HepG2 (cell line): Measurements from ENCODE around the gene GRID1. TPM values are rescaled to one million over a fixed set of nuclear protein-coding genes. Genes with fewer than 3 reads are reported as not detected.

Experiments used
- ATAC-seq: fragments of 200-7000 bp; cut with Tn5 transposase; 3 replicates; pipeline ENCODE4 v1.9.1; 2020; ENCODE audit warnings: mild to moderate bottlenecking, moderate library complexity
- BruUV-seq: library from RNA; stranded (reverse); fragments of 400-500 nt; replicated peaks from 2 replicates; lab custom pipeline; 2021; lab: Mats Ljungman, UMichigan
- CTCF ChIA-PET: fragments of 300-600 bp; formaldehyde crosslinking; extraction: SDS; loops from one replicate; lab custom pipeline; 2021; ENCODE audit warnings: low total read pairs, inconsistent platforms, low intra/inter-chr PET ratio; lab: Yijun Ruan, JAX
- POLR2A ChIA-PET: fragments of 350-600 bp; sonication (Branson Sonifier 250); formaldehyde crosslinking; loops from one replicate; lab custom pipeline; 2020; ENCODE audit warnings: antibody characterized with exemption, inconsistent platforms; lab: Yijun Ruan, JAX
- DNase-seq: peaks from one replicate; pipeline ENCODE4 v3.0.0-alpha.2; 2015; ENCODE audit warnings: low spot score
- FAIRE-seq: peaks from 3 replicates; lab custom pipeline; 2011; peaks lifted over from hg19 to GRCh38; lab: Jason Lieb, UNC
- H2AFZ ChIP-seq: one replicate; pipeline ENCODE4 v1.6.1; 2011; ENCODE audit warnings: low read length, inconsistent platforms
- H3K27ac ChIP-seq: fragments of 300-600 bp; 3 replicates; pipeline ENCODE4 v1.8.0; 2011; ENCODE audit warnings: mixed run types, mild to moderate bottlenecking, mixed read lengths, low read length, inconsistent platforms; ENCODE audit not compliant: insufficient read depth; ENCODE audit errors: extremely low read length
- H3K27me3 ChIP-seq, 2 experiments: fragments of 200-600 bp in 1 of 2; 2 replicates in 1 of 2; 3 replicates in 1 of 2; pipeline versions ENCODE4 v1.6.0 to v1.8.0; 2011; ENCODE audit warnings: low read length in 2 of 2, mild to moderate bottlenecking in 2 of 2, moderate library complexity in 2 of 2, inconsistent platforms in 1 of 2; ENCODE audit not compliant: insufficient read depth in 2 of 2, control insufficient read depth in 1 of 2
- H3K36me3 ChIP-seq, 2 experiments: fragments of 200-600 bp in 1 of 2; replicated peaks in 1 of 2; 2 replicates in 1 of 2; 3 replicates in 1 of 2; pipeline versions ENCODE4 v1.5.1 to v1.8.0; 2011; ENCODE audit warnings: low read length in 2 of 2, inconsistent platforms in 1 of 2; ENCODE audit not compliant: insufficient read depth in 2 of 2, control insufficient read depth in 1 of 2
- H3K4me1 ChIP-seq: 2 replicates; pipeline ENCODE4 v1.5.1; 2012; ENCODE audit warnings: low read length, inconsistent platforms; ENCODE audit not compliant: insufficient read depth
- H3K4me2 ChIP-seq: 2 replicates; pipeline ENCODE4 v1.6.0; 2011; ENCODE audit warnings: low read depth, low read length, inconsistent platforms
- H3K4me3 ChIP-seq, 3 experiments: fragments of 200-600 bp in 1 of 3; sonication (generic), shearing (Covaris generic) in 1 of 3; replicated peaks in 1 of 3; 2 replicates each; pipeline ENCODE4 v1.5.1; 2011 to 2016; ENCODE audit warnings: low read length in 3 of 3, inconsistent platforms in 2 of 3, low read depth in 2 of 3, mild to moderate bottlenecking in 2 of 3, control low read depth in 1 of 3, mixed read lengths in 1 of 3; ENCODE audit not compliant: insufficient read depth in 1 of 3
- H3K79me2 ChIP-seq: one replicate; pipeline ENCODE4 v1.6.1; 2011; ENCODE audit warnings: low read length, inconsistent platforms; ENCODE audit not compliant: insufficient read depth
- H3K9ac ChIP-seq: 2 replicates; pipeline ENCODE4 v1.6.0; 2011; ENCODE audit warnings: mild to moderate bottlenecking, low read depth, low read length, inconsistent platforms; ENCODE audit not compliant: insufficient read depth
- H3K9me3 ChIP-seq: 2 replicates; pipeline ENCODE4 v1.5.1; 2012; ENCODE audit warnings: mild to moderate bottlenecking, low read length
- H4K20me1 ChIP-seq: 2 replicates; pipeline ENCODE4 v1.6.0; 2011; ENCODE audit warnings: inconsistent platforms, mild to moderate bottlenecking, low read length, moderate library complexity; ENCODE audit not compliant: insufficient read depth
- ATF7-NPFF ChIP-seq: sonication (generic); formaldehyde crosslinking; IDR thresholded peaks from 2 replicates; pipeline ENCODE4 v1.8.1; 2023; ENCODE audit warnings: mild to moderate bottlenecking, low read depth, missing genetic modification reagents, moderate library complexity
- CENPX ChIP-seq: sonication (generic); formaldehyde crosslinking; IDR thresholded peaks from 2 replicates; pipeline ENCODE4 v1.9.0; 2021; ENCODE audit warnings: mild to moderate bottlenecking, missing genetic modification reagents, moderate library complexity
- EZH2 ChIP-seq: conservative IDR thresholded peaks from 2 replicates; pipeline ENCODE4 v1.6.1; 2012; ENCODE audit warnings: mild to moderate bottlenecking, low read depth, low read length, moderate library complexity
- FOXK2 ChIP-seq: fragments of 450-650 bp; IDR thresholded peaks from 2 replicates; pipeline ENCODE4 v1.6.1; 2016
- HNF4G ChIP-seq, 2 experiments: sonication (generic) in 1 of 2; formaldehyde crosslinking in 1 of 2; IDR thresholded peaks; 2 replicates each; pipeline versions ENCODE4 v1.4.0 to v1.6.1; 2011 to 2020; ENCODE audit warnings: borderline replicate concordance in 2 of 2, low read depth in 2 of 2, mild to moderate bottlenecking in 2 of 2, low read length in 1 of 2, missing genetic modification reagents in 1 of 2, moderate library complexity in 1 of 2
- ISL2 ChIP-seq: sonication (generic); formaldehyde crosslinking; IDR thresholded peaks from 2 replicates; pipeline ENCODE4 v1.5.0; 2020; ENCODE audit warnings: missing genetic modification reagents
- MBD4 ChIP-seq: IDR thresholded peaks from 2 replicates; pipeline ENCODE4 v1.6.1; 2012; ENCODE audit warnings: low read length, inconsistent platforms, borderline replicate concordance
- ZBTB42 ChIP-seq: sonication (generic); formaldehyde crosslinking; IDR thresholded peaks from 2 replicates; pipeline ENCODE4 v1.5.0; 2020; ENCODE audit warnings: mild to moderate bottlenecking, missing genetic modification reagents
- ZNF180 ChIP-seq: sonication (generic); formaldehyde crosslinking; IDR thresholded peaks from 2 replicates; pipeline ENCODE4 v1.4.0; 2020; ENCODE audit warnings: low read depth, missing genetic modification reagents, borderline replicate concordance
- ZNF318 ChIP-seq: sonication (generic); formaldehyde crosslinking; IDR thresholded peaks from 2 replicates; pipeline ENCODE4 v1.4.0; 2020; ENCODE audit warnings: mild to moderate bottlenecking, missing genetic modification reagents
- ZNF616 ChIP-seq: sonication (generic); formaldehyde crosslinking; IDR thresholded peaks from 2 replicates; pipeline ENCODE4 v1.5.0; 2020; ENCODE audit warnings: low read depth, mild to moderate bottlenecking, missing genetic modification reagents
- WGBS: methylation state at CpG from one replicate; pipeline ENCODE4 v1.1.6; 2017; ENCODE audit warnings: low lambda C conversion rate; 5-methylcytosine and 5-hydroxymethylcytosine counted together
- in situ Hi-C: cut with HindIII; loops from 2 replicates; pipeline ENCODE4 v1.10.0; 2017; ENCODE audit warnings: low pct_unique_long_range_greater_than_20kb; ENCODE audit not compliant: extremely low pct_ligation_motif_present
- intact Hi-C: fragments of 100-400 bp; cut with micrococcal nuclease; formaldehyde crosslinking; loops from one replicate; pipeline ENCODE4 v1.10.0; 2022; ENCODE audit not compliant: unreplicated experiment
- polyA plus RNA-seq, 8 experiments: library from polyadenylated mRNA; depleted of rRNA in 3 of 8; stranded (reverse) in 7 of 8; unstranded in 1 of 8; fragments of >200 nt; fragmentation: Illumina TruSeq in 4 of 8; extraction: Trizol in 4 of 8; gene quantifications; 2 replicates each; pipeline versions ENCODE4 v1.2.1 to v1.2.3, GENCODE V29; 2011 to 2016; ENCODE audit warnings: low read depth in 4 of 8, missing spikeins in 1 of 8, mixed read lengths in 1 of 8; ENCODE audit not compliant: insufficient read depth in 1 of 8
- total RNA-seq, 5 experiments: library from RNA; depleted of rRNA; stranded (reverse); fragments of >200 nt; fragmentation: Illumina TruSeq; extraction: Trizol; gene quantifications; 2 replicates each; pipeline ENCODE4 v1.2.3, GENCODE V29; 2016; ENCODE audit warnings: low read depth in 1 of 5
- TF ChIP-seq, protein P1 (sequence below): sonication (generic); formaldehyde crosslinking; IDR thresholded peaks from 2 replicates; pipeline ENCODE4 v1.4.0; 2020; ENCODE audit warnings: missing genetic modification reagents
- TF ChIP-seq, protein P2 (sequence below): sonication (generic); formaldehyde crosslinking; conservative IDR thresholded peaks from 2 replicates; pipeline ENCODE4 v1.4.0; 2020; ENCODE audit warnings: missing genetic modification reagents

GRID1 gene
- total and polyA plus RNA-seq, 2 of the 13 experiments (the other 11 are each of a cell fraction or from before 2014, with no cell fraction given), result 0.05 TPM; not detected in 1

- H3K27ac ChIP-seq, result no peak overlapping the region
- no TSS peak for BruUV-seq
- DNase-seq (no peak), FAIRE-seq (no peak), ATAC-seq (no peak)
- no peak overlapping the region for H2AFZ ChIP-seq
- no peak overlapping the region for H3K9ac ChIP-seq
- no peaks in the 10 kb centered on the region for H3K9me3 ChIP-seq
- 7% methylated on average over 4 of the region's 4 CpGs for WGBS
- in situ Hi-C loops, result no loop called here
- CTCF ChIA-PET, result no interaction called here
- H3K4me2 ChIP-seq, result no peak overlapping the region
- H3K4me3 ChIP-seq, result no peak overlapping the region
- no peaks in the 10 kb centered on the region for H3K4me1 ChIP-seq
- POLR2A ChIA-PET, result no interaction called here
- intact Hi-C loops, result loop anchor here (5.0 kb wide), 1 partner anchor 589 kb away; no protein-coding TSS in a partner anchor
- no peaks in the 10 kb centered on the region for H3K36me3 ChIP-seq
- H4K20me1 ChIP-seq, result no peaks in the 10 kb centered on the region
- H3K79me2 ChIP-seq, result no peaks in the 10 kb centered on the region
- H3K27me3 ChIP-seq, result peaks cover 1 to 2% of the 10 kb centered on the region in 2 experiments; a peak in 2 of 5 replicates
- TF ChIP-seq ZNF616 (CRISPR knock-in tag) (no peak), EZH2 (no peak), CENPX (CRISPR knock-in tag) (no peak), ISL2 (CRISPR knock-in tag) (no peak), ZBTB42 (CRISPR knock-in tag) (no peak), ATF7-NPFF (no peak), ZNF180 (CRISPR knock-in tag) (no peak), FOXK2 (no peak), HNF4G (IDR thresholded peaks at IDR 0.05; ENCODE audit: borderline replicate concordance, low read depth, low read length) (no peak), HNF4G (CRISPR knock-in tag; IDR thresholded peaks at IDR 0.05; ENCODE audit: borderline replicate concordance, low read depth) (no peak), ZNF318 (CRISPR knock-in tag) (no peak), MBD4 (no peak)
- TF ChIP-seq, protein P1, sequence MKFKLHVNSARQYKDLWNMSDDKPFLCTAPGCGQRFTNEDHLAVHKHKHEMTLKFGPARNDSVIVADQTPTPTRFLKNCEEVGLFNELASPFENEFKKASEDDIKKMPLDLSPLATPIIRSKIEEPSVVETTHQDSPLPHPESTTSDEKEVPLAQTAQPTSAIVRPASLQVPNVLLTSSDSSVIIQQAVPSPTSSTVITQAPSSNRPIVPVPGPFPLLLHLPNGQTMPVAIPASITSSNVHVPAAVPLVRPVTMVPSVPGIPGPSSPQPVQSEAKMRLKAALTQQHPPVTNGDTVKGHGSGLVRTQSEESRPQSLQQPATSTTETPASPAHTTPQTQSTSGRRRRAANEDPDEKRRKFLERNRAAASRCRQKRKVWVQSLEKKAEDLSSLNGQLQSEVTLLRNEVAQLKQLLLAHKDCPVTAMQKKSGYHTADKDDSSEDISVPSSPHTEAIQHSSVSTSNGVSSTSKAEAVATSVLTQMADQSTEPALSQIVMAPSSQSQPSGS, result no peak
- TF ChIP-seq, protein P2, sequence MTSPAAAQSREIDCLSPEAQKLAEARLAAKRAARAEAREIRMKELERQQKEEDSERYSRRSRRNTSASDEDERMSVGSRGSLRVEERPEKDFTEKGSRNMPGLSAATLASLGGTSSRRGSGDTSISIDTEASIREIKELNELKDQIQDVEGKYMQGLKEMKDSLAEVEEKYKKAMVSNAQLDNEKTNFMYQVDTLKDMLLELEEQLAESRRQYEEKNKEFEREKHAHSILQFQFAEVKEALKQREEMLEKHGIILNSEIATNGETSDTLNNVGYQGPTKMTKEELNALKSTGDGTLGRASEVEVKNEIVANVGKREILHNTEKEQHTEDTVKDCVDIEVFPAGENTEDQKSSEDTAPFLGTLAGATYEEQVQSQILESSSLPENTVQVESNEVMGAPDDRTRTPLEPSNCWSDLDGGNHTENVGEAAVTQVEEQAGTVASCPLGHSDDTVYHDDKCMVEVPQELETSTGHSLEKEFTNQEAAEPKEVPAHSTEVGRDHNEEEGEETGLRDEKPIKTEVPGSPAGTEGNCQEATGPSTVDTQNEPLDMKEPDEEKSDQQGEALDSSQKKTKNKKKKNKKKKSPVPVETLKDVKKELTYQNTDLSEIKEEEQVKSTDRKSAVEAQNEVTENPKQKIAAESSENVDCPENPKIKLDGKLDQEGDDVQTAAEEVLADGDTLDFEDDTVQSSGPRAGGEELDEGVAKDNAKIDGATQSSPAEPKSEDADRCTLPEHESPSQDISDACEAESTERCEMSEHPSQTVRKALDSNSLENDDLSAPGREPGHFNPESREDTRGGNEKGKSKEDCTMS (CRISPR knock-in tag), result no peak
Observed at GRCh38 chr10:85788570-85788969, 578.0 kb downstream of the GRID1 start.
